NCI-H226 (cell line): Measurements from ENCODE around the gene FAM186B.

Experiments used
- DNase-seq: peaks from one replicate; pipeline ENCODE4 v3.0.0-alpha.2; 2015

FAM186B gene

GRCh38 chr12:49604856-49605255, 583 bp downstream of the FAM186B start:
- DNase-seq, result no peak

GRCh38 chr12:49603721-49604120, 1.7 kb downstream of the FAM186B start:
- DNase-seq, result no peak

GRCh38 chr12:49599961-49600360, 5.5 kb downstream of the FAM186B start:
- no peak for DNase-seq

- no peak for DNase-seq
Measured at GRCh38 chr12:49598527-49598926, 6.9 kb downstream of the FAM186B start.

- DNase-seq, result no peak
Measured at GRCh38 chr12:49588721-49589516, 16.5 kb downstream of the FAM186B start.

- no peak for DNase-seq
Measured at GRCh38 chr12:49588281-49588680, 17.2 kb downstream of the FAM186B start.

- DNase-seq, result no peak
Measured at GRCh38 chr12:49587174-49587908, 18.1 kb downstream of the FAM186B start.

- DNase-seq, result no peak
Measured at GRCh38 chr12:49585477-49586459, 19.7 kb downstream of the FAM186B start.

- DNase-seq, result no peak
Measured at GRCh38 chr12:49584591-49584990, 20.8 kb downstream of the FAM186B start.

- no peak for DNase-seq
Measured at GRCh38 chr12:49583366-49584094, 21.9 kb downstream of the FAM186B start.

- DNase-seq, result no peak
Measured at GRCh38 chr12:49582850-49583249, 22.6 kb downstream of the FAM186B start.

- DNase-seq, result no peak
Measured at GRCh38 chr12:49582201-49582600, 23.2 kb downstream of the FAM186B start.

GRCh38 chr12:49580572-49581535, 24.6 kb downstream of the FAM186B start:
- peak; percentile 85 for DNase-seq

- no peak for DNase-seq
Measured at GRCh38 chr12:49578471-49579112, 26.8 kb downstream of the FAM186B start.

GRCh38 chr12:49577589-49578315, 27.7 kb downstream of the FAM186B start:
- DNase-seq, result no peak

- DNase-seq, result no peak
Measured at GRCh38 chr12:49568442-49569162, 36.8 kb downstream of the FAM186B start.

GRCh38 chr12:49567611-49568441, 37.6 kb downstream of the FAM186B start, which contains the start of gene MCRS1:
TSS of gene MCRS1 (minus strand) at chr12:49568142. CDS start at chr12:49566731, 1,411 bp downstream.
- DNase-seq, result peak; percentile 85

- no peak for DNase-seq
Measured at GRCh38 chr12:49567302-49567610, 38.2 kb downstream of the FAM186B start.
